Smooth muscle cell of the pulmonary artery (primary cell): ENCODE results near the gene JAK3. TPM values are rescaled to one million over a fixed set of nuclear protein-coding genes. Genes with fewer than 3 reads are reported as not detected.

ENCODE experiments used
- total RNA-seq: library from RNA; depleted of rRNA; stranded (reverse); fragments of >200 nt; gene quantifications from 2 replicates; pipeline ENCODE4 v1.2.3, GENCODE V29; 2014

Gene JAK3
- total RNA-seq: 7.1 and 8.9 TPM in 2 replicates

GRCh38 chr19:17847538-17848366 is at the start of gene JAK3:
JAK3 (minus strand) TSS chr19:17847982; CDS start chr19:17844417, 3,565 bp downstream.

GRCh38 chr19:17871878-17872250 is 24.1 kb upstream of the JAK3 start, which contains the start of gene SLC5A5:
SLC5A5 (plus strand) TSS chr19:17871945; CDS start chr19:17872320, 375 bp downstream.

GRCh38 chr19:17859533-17860330 is 11.9 kb upstream of the JAK3 start, which contains the start of gene RPL18A:
RPL18A (plus strand) TSS chr19:17859910; CDS start chr19:17859957, 47 bp downstream.

GRCh38 chr19:17821190-17821589 is 26.6 kb downstream of the JAK3 start, which contains the start of gene INSL3:
INSL3 (minus strand) TSS chr19:17821519; CDS start chr19:17821506, 13 bp downstream.

GRCh38 chr19:17794731-17795494 is 52.9 kb downstream of the JAK3 start, which contains the start of gene B3GNT3:
B3GNT3 (plus strand) TSS chr19:17795138; CDS start chr19:17807808, 12,670 bp downstream.

Other genes starting within 250 kb of the JAK3 start
- 5.4 and 6.5 TPM in 2 replicates for gene UNC13A, start 159.6 kb downstream of the JAK3 start, total RNA-seq
- 56.9 and 69.9 TPM in 2 replicates for gene MAP1S, start 128.5 kb downstream of the JAK3 start, total RNA-seq
- 0.17 and 0.65 TPM in 2 replicates for gene FCHO1, start 96.5 kb downstream of the JAK3 start, total RNA-seq
- not detected in 2 replicates for gene B3GNT3, start 52.8 kb downstream of the JAK3 start, total RNA-seq
- not detected in 2 replicates for gene INSL3, start 26.5 kb downstream of the JAK3 start, total RNA-seq
- gene RPL18A, start 11.9 kb upstream of the JAK3 start, total RNA-seq: 884 and 1,013 TPM in 2 replicates
- gene SLC5A5, start 24.0 kb upstream of the JAK3 start, total RNA-seq: not detected in 2 replicates
- gene CCDC124, start 85.0 kb upstream of the JAK3 start, total RNA-seq: 31.9 and 36.4 TPM in 2 replicates
- 0.03 TPM in 1 of 2 replicates, not detected in the other for gene KCNN1, start 119.1 kb upstream of the JAK3 start, total RNA-seq
- 11.0 and 15.1 TPM in 2 replicates for gene ARRDC2, start 160.2 kb upstream of the JAK3 start, total RNA-seq
- gene IL12RB1, start 239.0 kb upstream of the JAK3 start, total RNA-seq: 0.33 and 0.36 TPM in 2 replicates
- gene MAST3, start 249.8 kb upstream of the JAK3 start, total RNA-seq: 8.4 and 8.5 TPM in 2 replicates